ENCODE results near the gene TENT4A.
"Not testable (repeated sequence)": the region's sequence is repeated elsewhere in the genome, so short reads cannot be mapped to it uniquely, and the experiment has no call there.

TENT4A gene

DNA sequence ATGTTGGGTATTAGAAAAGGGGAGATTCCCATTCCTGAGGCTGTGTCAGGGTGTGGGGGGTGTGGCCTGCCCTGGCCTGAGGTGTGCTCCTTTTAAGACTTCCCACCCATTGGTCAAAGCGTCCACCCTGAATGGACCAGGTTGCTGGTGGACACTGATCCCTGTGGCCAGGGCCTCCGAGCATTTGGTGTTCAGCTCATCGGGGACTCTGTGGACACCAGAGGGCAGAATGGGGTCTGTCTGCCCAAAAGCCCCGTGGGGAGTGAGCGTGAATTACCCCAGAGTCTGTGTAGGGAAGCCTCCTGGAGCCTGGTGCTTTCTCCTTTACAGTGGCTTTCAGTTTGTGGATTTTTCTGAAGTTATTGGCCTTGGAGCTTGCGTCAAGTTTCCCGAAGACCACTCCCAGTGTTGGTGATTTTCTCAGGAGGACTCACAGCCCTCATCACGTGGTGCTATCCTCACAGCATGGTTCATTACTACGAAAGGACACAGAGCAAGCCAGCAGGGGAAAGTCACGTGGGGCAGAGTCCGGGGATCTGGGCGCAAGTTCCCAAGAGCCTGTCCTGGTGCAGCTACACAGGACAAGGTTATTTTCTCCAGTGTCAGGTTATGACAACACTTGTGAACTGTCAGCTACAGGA lies 55.5 kb downstream of the TENT4A start:
- Histone ChIP-seq H3K36me3 (ENCODE audit: insufficient read depth, low read length) (no peaks in the 10 kb centered on the region), H3K9me3 (ENCODE audit: low read length) (no peaks in the 10 kb centered on the region), H3K4me3 (ENCODE audit: low read length) (no peak overlapping the region), H3K4me1 (ENCODE audit: insufficient read depth, low read length) (no peaks in the 10 kb centered on the region), H3K27me3 (ENCODE audit: insufficient read depth, low read length) (no peaks in the 10 kb centered on the region), H2AFZ (ENCODE audit: low read depth, low read length) (no peak overlapping the region)

- Histone ChIP-seq H2AFZ (ENCODE audit: low read depth, low read length) (no peak overlapping the region), H3K9me3 (ENCODE audit: low read length) (no peaks in the 10 kb centered on the region), H3K36me3 (ENCODE audit: insufficient read depth, low read length) (no peaks in the 10 kb centered on the region), H3K4me3 (ENCODE audit: low read length) (no peak overlapping the region), H3K27me3 (ENCODE audit: insufficient read depth, low read length) (no peaks in the 10 kb centered on the region), H3K4me1 (ENCODE audit: insufficient read depth, low read length) (no peaks in the 10 kb centered on the region)
These were observed 57.8 kb downstream of the TENT4A start for GRCh38 chr5:6770826-6771607.

- Histone ChIP-seq H3K4me1 (ENCODE audit: insufficient read depth, low read length) (no peaks in the 10 kb centered on the region), H3K9me3 (ENCODE audit: low read length) (no peaks in the 10 kb centered on the region), H3K27me3 (ENCODE audit: insufficient read depth, low read length) (no peaks in the 10 kb centered on the region)
These were observed 59.7 kb downstream of the TENT4A start for GRCh38 chr5:6772886-6773285.

GRCh38 chr5:6773342-6774035 lies 60.3 kb downstream of the TENT4A start:
- no peaks in the 10 kb centered on the region for H3K9me3 ChIP-seq (ENCODE audit: low read length)
- H2AFZ ChIP-seq (ENCODE audit: low read depth, low read length): no peak overlapping the region
- H3K27me3 ChIP-seq (ENCODE audit: insufficient read depth, low read length): no peaks in the 10 kb centered on the region
- no peak overlapping the region for H3K4me3 ChIP-seq (ENCODE audit: low read length)
- H3K4me1 ChIP-seq (ENCODE audit: insufficient read depth, low read length): no peaks in the 10 kb centered on the region
- no peaks in the 10 kb centered on the region for H3K36me3 ChIP-seq (ENCODE audit: insufficient read depth, low read length)

More at GRCh38 chr5:6772886-6773285, 59.7 kb downstream of the TENT4A start:
- Histone ChIP-seq H3K36me3 (ENCODE audit: insufficient read depth, low read length) (no peaks in the 10 kb centered on the region), H3K4me3 (ENCODE audit: low read length) (no peak overlapping the region), H2AFZ (ENCODE audit: low read depth, low read length) (no peak overlapping the region)

- not testable (repeated sequence) for H3K9me3 ChIP-seq (ENCODE audit: low read length); H3K27me3 ChIP-seq (ENCODE audit: insufficient read depth, low read length); H3K4me1 ChIP-seq (ENCODE audit: insufficient read depth, low read length); H2AFZ ChIP-seq (ENCODE audit: low read depth, low read length); H3K4me3 ChIP-seq (ENCODE audit: low read length); H3K36me3 ChIP-seq (ENCODE audit: insufficient read depth, low read length)
These were observed 61.0 kb downstream of the TENT4A start for GRCh38 chr5:6774207-6774606.

GRCh38 chr5:6774721-6775204 lies 61.5 kb downstream of the TENT4A start:
- Histone ChIP-seq H3K4me1 (ENCODE audit: insufficient read depth, low read length) (no peaks in the 10 kb centered on the region), H2AFZ (ENCODE audit: low read depth, low read length) (no peak overlapping the region), H3K36me3 (ENCODE audit: insufficient read depth, low read length) (no peaks in the 10 kb centered on the region), H3K9me3 (ENCODE audit: low read length) (no peaks in the 10 kb centered on the region), H3K4me3 (ENCODE audit: low read length) (no peak overlapping the region), H3K27me3 (ENCODE audit: insufficient read depth, low read length) (no peaks in the 10 kb centered on the region)

DNA sequence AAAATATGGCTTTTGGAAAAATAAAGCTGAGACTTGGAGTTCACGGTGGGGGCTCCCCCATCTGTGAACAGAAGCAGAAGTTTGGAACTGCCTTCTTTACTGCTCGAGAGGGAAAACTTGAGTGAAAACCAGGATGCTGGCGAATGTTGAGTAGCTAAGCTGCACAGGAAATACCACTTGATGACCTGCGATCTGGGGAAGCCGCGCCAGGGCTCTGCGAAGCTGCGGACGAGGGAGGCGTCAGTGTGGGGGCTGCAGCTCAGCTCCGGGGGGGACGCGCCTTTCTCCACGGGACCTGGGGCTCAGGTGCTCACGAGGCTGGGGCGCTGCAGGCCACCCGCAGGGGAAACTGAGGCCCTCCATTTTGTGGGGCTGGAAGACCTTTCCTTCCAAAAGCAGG lies 62.3 kb downstream of the TENT4A start:
- Histone ChIP-seq H3K4me3 (ENCODE audit: low read length) (no peak overlapping the region), H3K4me1 (ENCODE audit: insufficient read depth, low read length) (no peaks in the 10 kb centered on the region)

DNA sequence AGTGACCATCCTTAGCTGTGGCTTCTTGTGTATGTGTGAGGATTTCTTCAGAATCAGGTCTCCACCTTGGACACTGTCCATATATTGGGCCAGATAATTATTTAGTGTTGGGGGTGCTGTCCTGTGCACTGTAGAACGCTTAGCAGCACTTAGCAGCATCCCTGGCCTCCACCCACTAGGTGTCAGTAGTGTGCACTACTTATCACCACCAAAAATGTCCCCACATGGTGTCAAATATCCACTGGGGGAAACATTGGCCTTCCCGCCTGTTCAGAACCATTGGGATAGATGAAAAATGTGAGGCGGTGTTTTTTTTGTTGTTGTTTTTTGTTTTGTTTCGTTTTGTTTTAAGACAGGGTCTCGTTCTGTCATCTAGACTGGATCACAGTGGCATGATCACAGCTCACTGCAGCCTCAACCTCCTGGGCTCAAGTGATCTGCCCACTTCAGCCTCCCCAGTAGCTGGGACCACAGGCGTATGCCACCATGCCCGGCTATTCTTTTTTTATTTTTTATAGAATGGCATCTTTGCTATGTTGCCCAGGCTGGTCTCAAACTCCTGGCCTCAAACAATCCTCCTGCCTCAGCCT lies 67.7 kb downstream of the TENT4A start:
- Histone ChIP-seq H2AFZ (ENCODE audit: low read depth, low read length) (no peak overlapping the region), H3K4me3 (ENCODE audit: low read length) (no peak overlapping the region)

More for the DNA sequence above, 62.3 kb downstream of the TENT4A start:
- Histone ChIP-seq H3K36me3 (ENCODE audit: insufficient read depth, low read length) (no peaks in the 10 kb centered on the region), H3K9me3 (ENCODE audit: low read length) (no peaks in the 10 kb centered on the region), H3K27me3 (ENCODE audit: insufficient read depth, low read length) (no peaks in the 10 kb centered on the region), H2AFZ (ENCODE audit: low read depth, low read length) (no peak overlapping the region)

GRCh38 chr5:6781716-6782115 lies 68.5 kb downstream of the TENT4A start:
- no peaks in the 10 kb centered on the region for H3K36me3 ChIP-seq (ENCODE audit: insufficient read depth, low read length)
- no peak overlapping the region for H2AFZ ChIP-seq (ENCODE audit: low read depth, low read length)
- no peaks in the 10 kb centered on the region for H3K4me1 ChIP-seq (ENCODE audit: insufficient read depth, low read length)
- H3K4me3 ChIP-seq (ENCODE audit: low read length): no peak overlapping the region
- H3K9me3 ChIP-seq (ENCODE audit: low read length): no peaks in the 10 kb centered on the region
- no peaks in the 10 kb centered on the region for H3K27me3 ChIP-seq (ENCODE audit: insufficient read depth, low read length)

More for the DNA sequence above, 67.7 kb downstream of the TENT4A start:
- Histone ChIP-seq H3K27me3 (ENCODE audit: insufficient read depth, low read length) (no peaks in the 10 kb centered on the region), H3K36me3 (ENCODE audit: insufficient read depth, low read length) (no peaks in the 10 kb centered on the region), H3K9me3 (ENCODE audit: low read length) (no peaks in the 10 kb centered on the region), H3K4me1 (ENCODE audit: insufficient read depth, low read length) (no peaks in the 10 kb centered on the region)

GRCh38 chr5:6783787-6784186 lies 70.6 kb downstream of the TENT4A start:
- Histone ChIP-seq H3K4me1 (ENCODE audit: insufficient read depth, low read length) (no peaks in the 10 kb centered on the region), H3K36me3 (ENCODE audit: insufficient read depth, low read length) (no peaks in the 10 kb centered on the region), H3K27me3 (ENCODE audit: insufficient read depth, low read length) (no peaks in the 10 kb centered on the region), H3K9me3 (ENCODE audit: low read length) (no peaks in the 10 kb centered on the region), H3K4me3 (ENCODE audit: low read length) (no peak overlapping the region), H2AFZ (ENCODE audit: low read depth, low read length) (no peak overlapping the region)

GRCh38 chr5:6784481-6784880 lies 71.2 kb downstream of the TENT4A start:
- no peaks in the 10 kb centered on the region for H3K36me3 ChIP-seq (ENCODE audit: insufficient read depth, low read length)
- H3K4me3 ChIP-seq (ENCODE audit: low read length): no peak overlapping the region
- H3K4me1 ChIP-seq (ENCODE audit: insufficient read depth, low read length): no peaks in the 10 kb centered on the region
- H3K9me3 ChIP-seq (ENCODE audit: low read length): no peaks in the 10 kb centered on the region
- no peak overlapping the region for H2AFZ ChIP-seq (ENCODE audit: low read depth, low read length)
- no peaks in the 10 kb centered on the region for H3K27me3 ChIP-seq (ENCODE audit: insufficient read depth, low read length)

- H3K36me3 ChIP-seq (ENCODE audit: insufficient read depth, low read length): no peaks in the 10 kb centered on the region
- H3K9me3 ChIP-seq (ENCODE audit: low read length): no peaks in the 10 kb centered on the region
- no peak overlapping the region for H3K4me3 ChIP-seq (ENCODE audit: low read length)
- no peak overlapping the region for H2AFZ ChIP-seq (ENCODE audit: low read depth, low read length)
- no peaks in the 10 kb centered on the region for H3K4me1 ChIP-seq (ENCODE audit: insufficient read depth, low read length)
- no peaks in the 10 kb centered on the region for H3K27me3 ChIP-seq (ENCODE audit: insufficient read depth, low read length)
These were observed 72.1 kb downstream of the TENT4A start for GRCh38 chr5:6785161-6785860.

Data from neuron (in vitro differentiated cells).